Measurements from ENCODE around the gene SBNO2.

- TF ChIP-seq POLR2AphosphoS5 (IDR thresholded peaks at IDR 0.05; ENCODE audit: insufficient read depth in 1 of 2, low read depth in 1 of 2), result no peak
- no peak for TF ChIP-seq CTCF (IDR thresholded peaks at IDR 0.05)
Observed at GRCh38 chr19:1067341-1067957, 106.6 kb downstream of the SBNO2 start.

Measured in vagina (tissue), 2 donors.